Measurements from ENCODE around the gene EID3.
"Not testable (repeated sequence)": the region's sequence is repeated elsewhere in the genome, so short reads cannot be mapped to it uniquely, and the experiment has no call there.

- TF ChIP-seq CTCF (IDR thresholded peaks at IDR 0.05; ENCODE audit: poor library complexity, severe bottlenecking); POLR2AphosphoS5 (IDR thresholded peaks at IDR 0.05): not testable (repeated sequence)
Measured at GRCh38 chr12:104265436-104265835, 38.1 kb upstream of the EID3 start.

Data from neural cell (in vitro differentiated cells).